Endothelial cell (in vitro differentiated cells): ENCODE measurements around the gene PDE4B. TPM values are rescaled to one million over a fixed set of nuclear protein-coding genes. Genes with fewer than 3 reads are reported as not detected.

Experiments used
- DNase-seq: peaks from one replicate; pipeline ENCODE4 v3.0.0; 2021; ENCODE audit warnings: low spot score
- H3K27ac Mint-ChIP-seq: one replicate; pipeline ENCODE4 v1.8.0; 2021; ENCODE audit warnings: mixed read lengths, inconsistent platforms; ENCODE audit not compliant: unreplicated experiment
- H3K27me3 Mint-ChIP-seq: one replicate; pipeline ENCODE4 v1.8.0; 2021; ENCODE audit warnings: mild to moderate bottlenecking, moderate library complexity, mixed read lengths, inconsistent platforms; ENCODE audit not compliant: unreplicated experiment
- H3K36me3 Mint-ChIP-seq: one replicate; pipeline ENCODE4 v1.8.0; 2021; ENCODE audit warnings: mild to moderate bottlenecking, low read depth, mixed read lengths, inconsistent platforms; ENCODE audit not compliant: unreplicated experiment
- H3K4me1 Mint-ChIP-seq: one replicate; pipeline ENCODE4 v1.8.0; 2021; ENCODE audit warnings: mild to moderate bottlenecking, mixed read lengths, inconsistent platforms; ENCODE audit not compliant: unreplicated experiment
- H3K4me3 Mint-ChIP-seq: one replicate; pipeline ENCODE4 v1.8.0; 2021; ENCODE audit warnings: mild to moderate bottlenecking, mixed read lengths, inconsistent platforms; ENCODE audit not compliant: unreplicated experiment
- H3K9me3 Mint-ChIP-seq: one replicate; pipeline ENCODE4 v1.8.0; 2021; ENCODE audit warnings: mixed read lengths, inconsistent platforms; ENCODE audit not compliant: unreplicated experiment
- total RNA-seq: library from RNA; stranded (reverse); fragmentation: NEBNext Ultra II Directional; extraction: Animal tissue kit (Norgen Biotek cat#: 25700); gene quantifications from one replicate; pipeline ENCODE4 v1.2.1, GENCODE V29; 2021; ENCODE audit not compliant: unreplicated experiment
- TF ChIP-seq, protein P1 (sequence below): fragments of 200-600 bp; sonication (generic); IDR thresholded peaks from one replicate; pipeline ENCODE4 v1.5.0; 2021; ENCODE audit warnings: antibody characterized with exemption; ENCODE audit not compliant: unreplicated experiment

Gene PDE4B
- total RNA-seq, 1 donor from 2014 or later: 45.6 TPM

DNA sequence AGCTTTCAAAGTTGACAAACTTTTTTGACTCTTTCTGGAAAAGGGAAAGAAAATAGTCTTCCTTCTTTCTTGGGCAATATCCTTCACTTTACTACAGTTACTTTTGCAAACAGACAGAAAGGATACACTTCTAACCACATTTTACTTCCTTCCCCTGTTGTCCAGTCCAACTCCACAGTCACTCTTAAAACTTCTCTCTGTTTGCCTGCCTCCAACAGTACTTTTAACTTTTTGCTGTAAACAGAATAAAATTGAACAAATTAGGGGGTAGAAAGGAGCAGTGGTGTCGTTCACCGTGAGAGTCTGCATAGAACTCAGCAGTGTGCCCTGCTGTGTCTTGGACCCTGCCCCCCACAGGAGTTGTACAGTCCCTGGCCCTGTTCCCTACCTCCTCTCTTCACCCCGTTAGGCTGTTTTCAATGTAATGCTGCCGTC, 580.5 kb downstream of the PDE4B start:
- TF ChIP-seq, protein P1, sequence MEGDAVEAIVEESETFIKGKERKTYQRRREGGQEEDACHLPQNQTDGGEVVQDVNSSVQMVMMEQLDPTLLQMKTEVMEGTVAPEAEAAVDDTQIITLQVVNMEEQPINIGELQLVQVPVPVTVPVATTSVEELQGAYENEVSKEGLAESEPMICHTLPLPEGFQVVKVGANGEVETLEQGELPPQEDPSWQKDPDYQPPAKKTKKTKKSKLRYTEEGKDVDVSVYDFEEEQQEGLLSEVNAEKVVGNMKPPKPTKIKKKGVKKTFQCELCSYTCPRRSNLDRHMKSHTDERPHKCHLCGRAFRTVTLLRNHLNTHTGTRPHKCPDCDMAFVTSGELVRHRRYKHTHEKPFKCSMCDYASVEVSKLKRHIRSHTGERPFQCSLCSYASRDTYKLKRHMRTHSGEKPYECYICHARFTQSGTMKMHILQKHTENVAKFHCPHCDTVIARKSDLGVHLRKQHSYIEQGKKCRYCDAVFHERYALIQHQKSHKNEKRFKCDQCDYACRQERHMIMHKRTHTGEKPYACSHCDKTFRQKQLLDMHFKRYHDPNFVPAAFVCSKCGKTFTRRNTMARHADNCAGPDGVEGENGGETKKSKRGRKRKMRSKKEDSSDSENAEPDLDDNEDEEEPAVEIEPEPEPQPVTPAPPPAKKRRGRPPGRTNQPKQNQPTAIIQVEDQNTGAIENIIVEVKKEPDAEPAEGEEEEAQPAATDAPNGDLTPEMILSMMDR: no peak
- H3K27me3 Mint-ChIP-seq: peaks cover 7% of the 10 kb centered on the region
- peaks cover 48% of the 10 kb centered on the region for H3K36me3 Mint-ChIP-seq
- peaks cover 42% of the 10 kb centered on the region for H3K4me1 Mint-ChIP-seq
- H3K9me3 Mint-ChIP-seq: no peaks in the 10 kb centered on the region
- H3K27ac Mint-ChIP-seq: peak overlapping the region; percentile 94
- no peak for DNase-seq
- H3K4me3 Mint-ChIP-seq: peak overlapping the region; percentile 44

- TF ChIP-seq, protein P1: no peak
- Mint-ChIP-seq H3K9me3 (no peaks in the 10 kb centered on the region), H3K4me3 (no peak overlapping the region), H3K27ac (no peak overlapping the region), H3K4me1 (peaks cover 42% of the 10 kb centered on the region), H3K27me3 (peaks cover 7% of the 10 kb centered on the region), H3K36me3 (peaks cover 42% of the 10 kb centered on the region)
- no peak for DNase-seq
Measured at GRCh38 chr1:66374148-66374547, 581.5 kb downstream of the PDE4B start.

DNA sequence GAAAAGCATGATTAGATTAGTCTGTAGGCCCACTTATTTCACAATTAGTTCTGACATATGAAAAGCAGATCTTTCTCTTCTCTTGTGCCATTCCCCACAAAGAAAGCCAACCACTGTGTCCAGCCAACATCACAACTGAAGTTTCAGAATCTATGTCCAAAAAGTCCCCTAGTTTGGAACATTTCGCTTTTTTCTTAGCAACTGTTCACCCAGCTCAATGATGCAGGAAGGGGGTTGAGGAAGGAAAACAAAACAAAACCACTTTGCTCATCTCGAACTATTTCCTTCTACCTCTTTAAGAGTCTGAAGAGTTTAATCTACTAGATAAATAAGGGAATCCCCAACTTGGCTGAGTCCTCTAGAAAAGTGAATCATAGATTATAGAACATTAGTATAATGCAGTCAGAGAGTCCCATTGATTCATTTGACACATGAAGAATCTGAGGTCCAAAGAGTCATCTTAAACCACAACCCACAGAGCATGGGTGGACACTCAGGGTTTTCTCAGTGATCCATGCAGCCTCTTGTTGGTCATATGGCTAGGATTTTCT, 581.9 kb downstream of the PDE4B start:
- H3K9me3 Mint-ChIP-seq: no peaks in the 10 kb centered on the region
- TF ChIP-seq, protein P1: no peak
- H3K4me3 Mint-ChIP-seq: peak overlapping the region; percentile 51
- H3K27me3 Mint-ChIP-seq: peaks cover 7% of the 10 kb centered on the region
- no peak for DNase-seq
- H3K27ac Mint-ChIP-seq: peak overlapping the region; percentile 49
- peaks cover 42% of the 10 kb centered on the region for H3K4me1 Mint-ChIP-seq
- H3K36me3 Mint-ChIP-seq: peaks cover 38% of the 10 kb centered on the region

- no peaks in the 10 kb centered on the region for H3K9me3 Mint-ChIP-seq
- no peak overlapping the region for H3K27ac Mint-ChIP-seq
- H3K27me3 Mint-ChIP-seq: peaks cover 7% of the 10 kb centered on the region
- DNase-seq: no peak
- peaks cover 38% of the 10 kb centered on the region for H3K36me3 Mint-ChIP-seq
- H3K4me3 Mint-ChIP-seq: no peak overlapping the region
- peaks cover 41% of the 10 kb centered on the region for H3K4me1 Mint-ChIP-seq
- TF ChIP-seq, protein P1: no peak
Measured at GRCh38 chr1:66375125-66375524, 582.4 kb downstream of the PDE4B start.

GRCh38 chr1:66380452-66381212, 587.9 kb downstream of the PDE4B start:
- no peak overlapping the region for H3K27ac Mint-ChIP-seq
- DNase-seq: no peak
- peaks cover 2% of the 10 kb centered on the region for H3K4me1 Mint-ChIP-seq
- H3K9me3 Mint-ChIP-seq: peaks cover 16% of the 10 kb centered on the region
- peaks cover 3% of the 10 kb centered on the region for H3K27me3 Mint-ChIP-seq
- TF ChIP-seq, protein P1: no peak
- H3K36me3 Mint-ChIP-seq: peaks cover 20% of the 10 kb centered on the region
- no peak overlapping the region for H3K4me3 Mint-ChIP-seq
